ENCODE data around the gene TRIM40.

Gene TRIM40

GRCh38 chr6:30102970-30103871, 32.7 kb upstream of the TRIM40 start:
- H3K4me3 ChIP-seq (ENCODE audit: low read length), result peak overlapping the region; percentile 53
- peak; percentile 85 for DNase-seq (ENCODE audit: low read depth)
- peak; percentile 93 for TF ChIP-seq CTCF (conservative IDR thresholded peaks at IDR 0.05; ENCODE audit: low read length)

DNA sequence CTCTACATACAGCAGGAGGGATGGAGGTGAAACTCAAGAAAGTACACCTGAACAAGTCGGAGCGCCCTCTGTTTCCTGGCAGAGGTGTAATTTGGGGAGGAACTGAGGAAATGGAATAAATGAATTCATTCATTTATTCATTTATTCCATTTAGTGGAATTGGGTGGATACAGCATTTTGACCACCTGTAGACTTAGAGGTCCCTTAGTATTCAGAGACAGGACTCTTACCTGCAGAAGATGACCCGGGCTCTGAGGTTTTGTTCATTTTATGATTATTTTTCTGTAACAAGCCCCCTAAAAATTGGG, 32.1 kb upstream of the TRIM40 start:
- no peak for TF ChIP-seq CTCF (conservative IDR thresholded peaks at IDR 0.05; ENCODE audit: low read length)
- H3K4me3 ChIP-seq (ENCODE audit: low read length), result peak overlapping the region; percentile 53; the same call in 1 of the 2 replicates
- DNase-seq (ENCODE audit: low read depth), result no peak

DNA sequence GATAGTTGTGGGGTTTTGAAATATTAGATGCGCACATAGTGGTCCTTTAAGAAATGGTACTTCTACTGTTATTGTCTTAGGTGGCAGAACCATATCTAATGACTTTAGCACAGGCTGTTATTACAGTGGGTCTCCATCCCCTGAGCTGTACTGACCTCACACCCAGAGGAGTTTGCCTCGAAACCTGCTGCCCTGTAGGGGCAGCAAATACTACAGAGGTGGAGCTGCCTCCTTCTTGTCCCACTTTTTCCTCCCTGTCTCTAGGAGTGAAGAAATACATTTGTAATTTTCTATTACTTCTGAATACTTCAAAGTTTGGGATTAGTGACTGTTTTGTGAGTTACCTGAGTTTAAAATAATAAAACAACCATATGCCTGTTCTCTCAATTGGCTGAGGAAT, 31.3 kb upstream of the TRIM40 start:
- DNase-seq (ENCODE audit: low read depth), result no peak
- TF ChIP-seq CTCF (conservative IDR thresholded peaks at IDR 0.05; ENCODE audit: low read length), result no peak
- no peak overlapping the region for H3K4me3 ChIP-seq (ENCODE audit: low read length)

DNA sequence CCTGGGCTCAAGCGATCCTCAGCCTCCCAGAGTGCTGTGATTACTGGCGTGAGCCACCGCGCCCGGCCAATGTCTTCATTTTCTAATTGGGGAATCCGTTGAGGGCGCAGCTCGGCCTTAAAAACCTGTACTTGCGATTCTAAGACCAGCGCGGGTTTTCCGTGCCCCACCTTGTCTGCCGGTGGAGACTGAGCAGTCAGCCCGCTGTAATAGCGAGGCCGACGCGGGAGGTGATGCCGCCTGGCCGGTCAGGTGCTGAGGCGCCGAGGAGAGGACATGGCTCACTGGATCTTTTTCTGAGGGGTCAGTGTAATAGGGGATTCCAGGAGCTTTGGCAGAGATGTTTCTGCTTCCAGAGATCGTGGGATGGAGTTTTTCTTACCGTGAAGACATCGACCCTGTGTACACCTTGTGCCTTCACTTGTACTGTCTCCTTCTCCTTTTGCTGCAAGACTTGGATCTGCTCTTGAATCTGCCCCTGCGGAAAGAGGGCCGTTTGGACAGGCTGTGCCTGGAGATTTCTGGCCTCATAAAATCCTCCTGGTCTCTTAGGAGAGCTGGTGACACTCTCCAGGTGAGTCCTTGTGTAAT, 24.6 kb upstream of the TRIM40 start:
- no peak for DNase-seq (ENCODE audit: low read depth)
- H3K4me3 ChIP-seq (ENCODE audit: low read length), result no peak overlapping the region
- no peak for TF ChIP-seq CTCF (conservative IDR thresholded peaks at IDR 0.05; ENCODE audit: low read length)

GRCh38 chr6:30112402-30112994, 23.4 kb upstream of the TRIM40 start:
- no peak overlapping the region for H3K4me3 ChIP-seq (ENCODE audit: low read length)
- DNase-seq (ENCODE audit: low read depth), result no peak
- TF ChIP-seq CTCF (conservative IDR thresholded peaks at IDR 0.05; ENCODE audit: low read length), result no peak

DNA sequence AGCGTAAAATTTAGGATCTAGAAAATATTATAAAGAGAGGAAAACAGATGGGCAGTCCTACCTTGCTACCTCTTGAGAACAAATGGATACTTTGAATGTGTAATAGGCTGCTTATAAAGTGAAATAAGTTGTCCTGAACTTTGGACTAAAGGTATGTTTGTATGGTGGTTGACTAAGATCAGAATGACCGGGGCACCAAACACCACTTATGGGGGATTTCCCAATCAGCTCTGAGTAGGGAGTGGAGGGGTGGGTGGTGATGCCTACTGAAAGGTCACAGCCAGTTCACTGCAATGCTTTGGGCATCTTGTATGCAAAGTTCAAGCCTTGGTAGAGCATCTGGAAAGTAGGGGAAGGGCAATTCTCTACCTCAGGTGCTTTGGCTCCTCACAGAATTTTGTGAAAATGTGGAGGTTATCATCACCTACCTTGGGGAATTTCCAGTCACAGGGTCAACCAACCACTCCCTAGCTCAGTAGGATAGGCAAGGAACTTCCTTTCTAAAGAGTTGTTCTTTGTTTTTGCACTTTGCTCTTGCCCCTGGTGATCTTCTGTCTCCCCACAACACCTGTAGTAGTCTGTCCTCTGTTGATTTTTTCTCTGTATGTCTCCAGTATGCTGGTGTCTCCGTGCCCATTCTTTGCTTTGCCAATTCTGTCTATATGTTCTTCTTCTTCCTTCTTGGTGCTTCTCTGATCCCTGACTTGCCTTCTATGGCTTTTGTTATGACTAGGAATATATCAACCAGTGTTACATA, 22.8 kb upstream of the TRIM40 start, which contains the start of gene TRIM31:
TRIM31 (minus strand) TSS at position 88 of the 757 bp plus-strand sequence. CDS start 285 bp downstream, outside the sequence.
- TF ChIP-seq CTCF (conservative IDR thresholded peaks at IDR 0.05; ENCODE audit: low read length), result no peak
- H3K4me3 ChIP-seq (ENCODE audit: low read length), result no peak within 1 kb of the TSS
- no peak for DNase-seq (ENCODE audit: low read depth)

Measured in AG10803 (cell line).